ENCODE measurements around the gene OSBPL6.
"Not testable (repeated sequence)": the region's sequence is repeated elsewhere in the genome, so short reads cannot be mapped to it uniquely, and the experiment has no call there.

OSBPL6 gene

GRCh38 chr2:178413472-178414265 is 219.4 kb downstream of the OSBPL6 start:
- DNase-seq = peak; percentile 56

DNA sequence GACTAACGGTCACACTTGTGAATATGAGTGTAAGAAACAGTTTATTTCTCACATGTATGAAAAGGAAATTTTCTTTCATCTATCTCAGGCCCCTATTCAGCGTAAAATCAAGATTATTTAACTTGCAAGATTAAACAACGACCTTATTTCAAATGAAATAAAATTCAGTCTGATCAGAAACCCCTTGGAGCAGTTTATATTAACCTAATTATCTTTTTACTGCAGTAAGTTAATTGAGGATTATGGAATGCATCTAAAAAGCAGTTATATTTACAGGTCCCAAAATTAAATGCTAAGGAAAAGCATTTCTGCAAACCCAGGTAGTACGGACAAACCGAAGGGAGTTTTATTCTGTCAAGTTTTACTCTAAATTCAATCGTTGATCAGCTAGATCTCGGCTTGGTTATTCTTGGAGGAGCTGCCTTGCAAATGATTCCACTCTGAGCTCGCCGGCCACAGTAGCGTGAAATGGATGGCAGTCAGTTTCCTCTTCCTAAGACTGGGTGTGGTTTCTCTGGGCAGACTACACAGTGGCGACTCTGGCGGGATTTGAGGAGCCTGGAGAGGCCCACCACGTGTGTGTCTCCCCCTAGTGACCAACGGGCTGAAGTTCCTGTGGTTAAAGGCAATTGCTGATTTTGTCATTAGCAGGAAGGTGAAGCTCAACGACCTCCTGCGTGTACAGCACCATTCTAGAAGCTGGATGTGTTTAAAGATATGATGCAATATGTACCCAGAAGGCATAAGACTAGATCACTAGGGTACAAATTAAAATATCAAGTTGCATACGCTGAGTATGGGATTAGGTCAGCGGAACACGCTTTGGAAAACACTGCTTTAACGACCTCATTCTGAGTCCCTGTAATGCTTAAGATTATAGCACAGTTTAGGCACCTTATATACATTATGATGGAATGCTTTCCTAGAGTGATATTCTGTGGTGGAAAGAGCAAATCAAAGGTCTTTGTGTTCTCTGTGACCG is 220.2 kb downstream of the OSBPL6 start:
- DNase-seq = peak; percentile 59

DNA sequence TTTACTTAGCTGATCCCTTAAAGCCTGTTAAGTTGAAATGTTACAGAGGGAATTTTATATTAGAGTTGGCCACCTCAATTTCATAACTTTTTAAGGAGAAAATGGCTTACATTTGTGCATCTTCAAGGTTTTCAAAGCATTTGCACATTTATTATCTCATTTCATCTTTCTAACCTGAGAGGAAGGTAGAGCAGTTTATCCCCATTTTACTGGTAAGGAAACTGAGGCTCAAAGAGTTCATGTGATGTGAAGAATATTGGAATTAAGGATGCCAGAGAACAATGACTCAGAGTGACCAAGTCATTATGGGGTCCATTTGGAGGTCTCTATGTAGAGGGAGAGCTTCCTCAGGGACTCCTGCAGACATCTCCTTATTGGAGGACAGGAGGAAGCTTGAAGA is 221.7 kb downstream of the OSBPL6 start:
- DNase-seq = no peak

DNA sequence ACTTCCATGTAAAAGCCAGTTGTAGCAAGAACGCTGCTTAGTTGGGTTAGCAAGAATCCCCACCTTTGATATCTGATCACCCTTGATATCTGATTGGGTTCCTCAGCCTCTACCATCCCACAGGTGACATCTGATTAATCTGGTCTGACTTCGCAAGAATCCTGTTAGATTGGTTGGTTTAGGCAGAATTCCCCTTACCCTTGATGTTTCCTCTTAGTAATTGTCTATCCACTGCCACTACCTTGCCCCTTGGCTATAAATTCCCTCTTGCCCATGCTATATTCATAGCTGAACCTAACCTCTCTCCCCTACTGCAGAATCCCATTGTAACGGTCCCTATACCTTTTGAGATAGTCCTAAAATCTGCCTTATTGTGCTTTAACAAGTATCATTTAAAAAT is 223.6 kb downstream of the OSBPL6 start:
- no peak for DNase-seq

- DNase-seq = no peak
These were observed 224.1 kb downstream of the OSBPL6 start for GRCh38 chr2:178418426-178418825.

GRCh38 chr2:178419123-178419522 is 224.8 kb downstream of the OSBPL6 start:
- DNase-seq = no peak

- no peak for DNase-seq
These were observed 226.2 kb downstream of the OSBPL6 start for GRCh38 chr2:178420463-178420999.

DNA sequence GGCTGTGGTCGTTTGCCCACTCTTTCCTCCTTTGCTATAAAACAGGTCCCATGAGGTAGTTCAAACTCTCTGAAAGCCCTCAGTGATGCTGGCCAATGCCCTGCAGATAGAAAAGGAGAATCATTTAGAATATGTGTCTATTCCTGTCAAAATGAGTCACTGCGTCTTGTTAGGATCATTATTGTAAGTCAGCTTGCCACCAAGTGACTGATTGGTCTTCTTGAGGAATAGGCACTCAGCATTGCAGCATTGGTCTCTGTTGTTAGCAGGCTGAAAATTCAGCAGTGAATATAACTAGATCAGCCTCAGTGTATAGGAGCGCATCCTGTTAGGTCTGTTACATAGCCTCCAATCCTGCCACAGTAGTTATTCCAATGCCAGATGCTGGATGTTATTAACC is 227.8 kb downstream of the OSBPL6 start:
- no peak for DNase-seq

- DNase-seq = not testable (repeated sequence)
These were observed 229.4 kb downstream of the OSBPL6 start for GRCh38 chr2:178423746-178424145.

DNA sequence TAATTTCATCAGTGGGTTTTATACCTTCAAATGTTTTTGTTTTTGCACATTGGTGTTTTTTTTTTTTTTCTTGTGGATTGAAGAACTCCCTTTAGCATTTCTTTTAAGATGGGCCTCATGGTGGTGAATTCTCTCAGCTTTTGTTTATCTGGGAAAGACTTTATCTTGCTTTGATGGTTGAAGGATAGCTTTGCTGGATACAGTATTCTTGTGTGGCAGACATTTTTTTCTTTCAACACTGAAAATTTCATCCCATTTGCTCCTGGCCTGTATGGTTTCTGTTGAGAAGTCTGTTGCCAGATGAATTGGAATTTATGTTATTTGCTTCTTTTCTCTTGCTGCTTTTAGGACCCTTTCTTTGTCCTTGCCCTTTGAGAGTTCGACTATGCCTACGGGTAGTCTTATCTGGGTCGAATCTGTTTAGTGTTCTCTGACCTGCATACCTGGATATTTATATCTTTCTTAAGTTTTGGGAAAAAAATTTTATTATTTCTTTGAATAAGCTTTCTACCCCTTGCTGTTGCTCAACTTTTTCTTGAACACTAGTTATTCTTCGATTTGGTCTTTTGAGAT is 231.0 kb downstream of the OSBPL6 start:
- DNase-seq = no peak

DNA sequence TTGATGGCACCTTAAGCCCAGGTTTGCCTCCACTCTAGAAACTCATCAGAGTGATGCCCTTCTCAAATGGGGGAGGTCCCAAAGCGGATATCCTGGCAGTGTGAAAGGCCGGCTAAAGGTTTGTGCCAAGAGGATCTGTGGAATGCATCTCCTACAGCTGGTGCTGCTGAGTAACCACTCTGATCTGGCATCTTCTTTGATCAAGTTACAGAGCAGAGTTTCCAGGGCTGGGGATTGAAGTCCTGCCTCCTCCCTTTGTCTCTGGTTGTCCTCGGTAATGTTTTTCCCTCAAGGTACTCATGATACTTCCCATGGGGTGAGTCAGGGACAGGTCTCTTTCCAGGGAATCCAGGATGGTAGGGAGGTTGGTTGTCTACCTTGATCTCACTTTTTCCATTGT is 232.1 kb downstream of the OSBPL6 start:
- no peak for DNase-seq

GRCh38 chr2:178427458-178427857 is 233.1 kb downstream of the OSBPL6 start:
- no peak for DNase-seq

GRCh38 chr2:178428396-178428806 is 234.1 kb downstream of the OSBPL6 start:
- no peak for DNase-seq

DNA sequence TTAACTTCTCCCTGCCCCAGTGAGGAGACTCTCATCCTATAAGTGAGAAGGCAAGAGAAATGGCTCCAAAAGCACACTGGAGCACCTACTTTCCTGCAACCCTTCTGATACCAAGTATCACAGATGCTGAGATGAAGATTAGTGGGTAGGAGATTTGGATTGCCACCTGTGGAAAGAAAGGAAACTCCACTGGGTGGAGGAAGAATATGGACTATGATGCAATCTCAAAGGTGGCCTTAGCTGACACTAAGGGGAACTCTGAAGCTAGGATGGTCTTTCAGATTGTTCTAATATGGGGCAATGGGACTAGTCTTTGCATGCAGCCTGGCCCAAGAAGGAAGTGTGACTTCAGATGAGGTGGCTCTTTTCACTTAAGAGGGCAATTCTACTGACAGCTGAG is 235.0 kb downstream of the OSBPL6 start:
- no peak for DNase-seq

DNA sequence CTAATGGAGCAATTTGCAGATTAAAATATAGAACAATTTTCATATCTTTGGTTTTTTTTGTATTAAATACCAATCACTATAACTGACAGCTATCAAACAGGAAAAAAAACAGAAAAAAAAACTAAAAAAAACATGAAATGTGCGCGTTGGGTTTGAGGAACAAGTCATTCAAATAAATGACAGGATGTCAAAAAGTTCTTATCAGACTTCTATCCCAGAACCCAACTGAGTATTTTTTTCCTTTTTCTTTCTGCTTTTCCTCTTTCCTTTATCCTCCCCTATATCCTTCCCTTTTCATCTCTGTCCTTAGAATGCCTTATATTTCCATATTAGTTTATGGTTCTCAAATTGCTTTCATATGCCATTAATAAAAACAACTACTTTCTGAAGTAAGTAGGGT is 242.3 kb downstream of the OSBPL6 start:
- DNase-seq = no peak

- no peak for DNase-seq
These were observed 247.1 kb downstream of the OSBPL6 start for GRCh38 chr2:178441426-178441825.

DNA sequence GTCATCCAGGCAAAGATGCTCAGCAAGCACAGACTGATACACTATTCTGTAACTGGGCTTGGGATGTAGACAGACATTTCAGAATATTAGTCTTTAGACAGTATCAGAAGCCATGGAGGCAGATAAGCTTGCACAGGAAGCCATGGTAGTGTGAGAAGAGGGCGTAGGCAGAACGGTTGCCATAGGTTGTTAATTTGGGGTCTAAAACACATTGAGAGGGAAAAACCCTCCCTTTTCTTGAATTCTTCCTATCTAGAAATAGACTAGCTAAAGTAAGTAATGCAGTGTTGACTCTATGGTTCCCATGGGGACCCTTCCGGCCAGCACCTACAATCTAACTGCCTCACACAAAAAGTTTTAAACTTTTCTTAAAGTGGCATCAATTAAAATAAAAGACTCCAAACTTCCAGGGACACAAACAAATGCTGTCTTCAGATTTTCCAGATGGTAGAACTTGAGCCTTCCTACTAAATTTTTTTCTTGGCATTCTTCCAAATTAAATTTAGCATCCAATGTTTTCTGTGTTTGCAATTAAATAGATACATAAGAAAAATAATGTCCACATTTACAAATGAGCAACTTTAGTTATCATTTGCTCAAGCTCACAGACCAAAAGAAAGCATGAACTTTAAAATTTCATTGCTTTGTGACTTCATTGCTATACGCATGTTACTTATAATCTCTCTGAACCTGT is 254.8 kb downstream of the OSBPL6 start:
- DNase-seq = no peak

GRCh38 chr2:178449700-178450523 is 255.6 kb downstream of the OSBPL6 start:
- DNase-seq = no peak

DNA sequence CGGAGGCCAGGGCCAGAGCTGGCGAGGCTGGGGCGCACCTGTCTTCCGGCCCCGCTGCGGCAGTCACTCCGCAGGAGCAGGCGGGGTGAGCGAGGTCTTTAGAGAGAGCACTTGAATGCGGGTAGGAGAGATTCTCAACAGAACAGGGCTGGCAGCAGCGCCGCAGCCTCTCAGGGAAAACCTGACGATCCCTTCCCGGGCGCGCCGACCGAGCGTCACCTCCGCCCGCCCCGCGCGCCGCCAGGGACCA is 256.1 kb downstream of the OSBPL6 start:
- peak; percentile 76 for DNase-seq

DNA sequence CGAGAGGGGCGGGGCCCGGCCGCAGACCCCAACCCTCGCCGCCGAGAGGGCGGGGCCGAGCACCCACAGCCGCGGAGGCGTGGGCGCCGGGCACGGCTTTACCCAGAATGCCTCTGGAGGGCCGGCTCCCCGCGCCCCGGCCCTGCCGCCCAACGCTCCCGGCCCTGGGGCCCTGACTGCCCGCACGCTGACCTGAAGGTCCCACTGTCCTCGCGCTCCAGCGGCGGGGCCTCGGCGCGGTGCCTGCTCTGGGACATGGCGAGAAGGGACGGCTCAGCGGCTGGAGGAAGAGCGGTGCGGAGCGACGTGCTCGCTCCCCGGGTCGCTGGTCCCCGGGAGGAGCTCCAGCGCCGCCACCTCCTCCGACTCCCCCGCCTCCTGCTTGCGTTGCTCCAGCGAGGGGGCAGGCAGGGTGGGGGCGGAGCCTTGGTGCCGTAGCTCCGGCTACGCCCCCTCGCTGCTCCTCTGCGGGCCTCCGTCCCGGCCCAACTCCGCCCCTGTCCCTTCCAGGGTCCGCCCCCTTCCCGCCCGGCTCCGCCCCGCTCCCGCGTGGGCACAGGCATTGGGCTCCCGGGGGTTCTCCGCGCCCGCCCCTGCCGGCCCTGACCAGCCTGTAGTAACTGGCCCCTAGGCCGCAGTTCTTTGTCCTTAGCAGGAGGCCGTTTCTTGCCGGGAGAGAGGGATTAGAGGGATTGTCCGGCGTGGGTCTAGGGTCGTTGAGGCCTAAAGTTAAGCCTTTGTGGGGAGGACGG is 256.6 kb downstream of the OSBPL6 start, which contains the start of the genes PJVK and PRKRA:
PJVK (plus strand) TSS at position 605 of the 752 bp plus-strand sequence. CDS start 2,032 bp downstream, outside the sequence.
PRKRA (minus strand) TSS at position 402 of the 752 bp plus-strand sequence; CDS start at position 257, 145 bp downstream.
- DNase-seq = peak; percentile 92

DNA sequence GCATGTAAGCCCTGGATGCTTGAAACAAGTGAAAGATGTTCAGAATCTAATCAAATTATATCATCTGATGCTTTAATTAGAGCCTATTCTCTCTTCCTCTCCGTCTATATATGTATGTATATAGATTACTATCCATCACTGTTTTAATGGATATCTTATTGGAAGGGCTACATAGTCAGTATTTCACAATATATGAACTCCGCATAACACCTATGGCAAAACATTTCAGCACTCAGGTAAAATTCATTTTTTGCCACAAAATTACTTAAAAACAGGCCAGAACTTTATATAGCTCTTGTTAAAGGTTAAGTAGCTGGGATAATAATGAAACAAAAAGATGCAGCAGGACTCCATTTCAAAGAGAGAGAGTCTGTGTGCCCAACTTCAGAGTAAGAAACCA is 258.0 kb downstream of the OSBPL6 start:
- DNase-seq = no peak

Measured in activated effector memory CD4-positive, alpha-beta T cell treated with Interleukin-2 at 50 U/mL for 16 hours (primary cell).